Measurements from ENCODE around the gene INSYN2B. TPM values are rescaled to one million over a fixed set of nuclear protein-coding genes. Genes with fewer than 3 reads are reported as not detected.

The INSYN2B gene
- total and polyA plus RNA-seq, 2 of the 4 experiments (the other 2 are of a cell fraction): 9.1 to 33.5 TPM

DNA sequence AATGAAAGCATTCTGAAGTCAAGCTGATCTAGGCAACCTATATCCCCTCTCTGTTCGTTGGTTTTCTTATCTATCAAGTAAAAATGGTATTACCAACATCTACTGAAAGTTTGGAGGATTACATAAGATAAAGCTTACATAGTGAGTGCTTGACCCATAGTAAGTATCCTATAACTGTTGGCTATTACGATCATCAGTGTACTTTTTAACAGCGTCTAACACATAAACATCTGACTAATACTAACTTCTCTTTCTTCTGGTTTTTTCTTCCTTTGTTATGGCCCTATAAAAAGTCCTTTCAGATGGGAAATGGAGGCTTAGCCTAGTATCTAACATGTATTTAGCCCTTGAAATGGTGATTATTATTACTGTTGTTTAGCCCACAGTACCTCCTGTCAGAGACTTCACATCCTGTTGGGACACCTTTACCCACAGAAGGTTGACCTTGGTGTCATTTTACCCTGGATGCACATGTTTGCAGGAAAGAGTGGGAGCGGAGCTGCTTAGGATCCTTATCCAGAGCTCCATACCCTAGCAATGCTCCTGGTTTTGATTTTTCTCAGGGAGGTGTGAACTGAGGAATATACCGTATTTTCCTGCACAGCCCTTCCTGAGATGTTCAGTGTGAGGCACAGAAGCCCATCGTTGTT lies 6.0 kb downstream of the INSYN2B start:
- POLR2A ChIA-PET (ENCODE audit: unreplicated experiment): no interaction called here
- peak overlapping the region; percentile 40; the same call in 1 of the 2 replicates for H4K5ac ChIP-seq (ENCODE audit: low read depth, low read length)
- H4K8ac ChIP-seq (ENCODE audit: low read depth in 2 of 2, low read length in 2 of 2): peak overlapping the region; percentile 45 to 69; a peak in 3 of 4 replicates
- intact Hi-C loops (cut with micrococcal nuclease) (no loop called here), in situ Hi-C loops (cut with MboI; ENCODE audit: low sequenced_read_pairs) (no loop called here), dilution Hi-C loops (cut with HindIII; ENCODE audit: low sequenced_read_pairs, unreplicated experiment) (no loop called here)
- peak overlapping the region; percentile 46; the same call in 1 of the 2 replicates for H3K4me2 ChIP-seq (ENCODE audit: low read depth, low read length)
- no peak overlapping the region for H2AFZ ChIP-seq (replicated peaks; ENCODE audit: low read length, poor library complexity)
- H3K9me3 ChIP-seq (ENCODE audit: control insufficient read depth, insufficient read depth, low read length): no peaks in the 10 kb centered on the region
- H2BK120ac ChIP-seq (ENCODE audit: low read depth, low read length): peak overlapping the region; percentile 84
- DNase-seq: peak; percentile 66
- TF ChIP-seq NFE2L2 (IDR thresholded peaks at IDR 0.05; ENCODE audit: low read depth, low read length): no peak
- TF ChIP-seq, protein P1, sequence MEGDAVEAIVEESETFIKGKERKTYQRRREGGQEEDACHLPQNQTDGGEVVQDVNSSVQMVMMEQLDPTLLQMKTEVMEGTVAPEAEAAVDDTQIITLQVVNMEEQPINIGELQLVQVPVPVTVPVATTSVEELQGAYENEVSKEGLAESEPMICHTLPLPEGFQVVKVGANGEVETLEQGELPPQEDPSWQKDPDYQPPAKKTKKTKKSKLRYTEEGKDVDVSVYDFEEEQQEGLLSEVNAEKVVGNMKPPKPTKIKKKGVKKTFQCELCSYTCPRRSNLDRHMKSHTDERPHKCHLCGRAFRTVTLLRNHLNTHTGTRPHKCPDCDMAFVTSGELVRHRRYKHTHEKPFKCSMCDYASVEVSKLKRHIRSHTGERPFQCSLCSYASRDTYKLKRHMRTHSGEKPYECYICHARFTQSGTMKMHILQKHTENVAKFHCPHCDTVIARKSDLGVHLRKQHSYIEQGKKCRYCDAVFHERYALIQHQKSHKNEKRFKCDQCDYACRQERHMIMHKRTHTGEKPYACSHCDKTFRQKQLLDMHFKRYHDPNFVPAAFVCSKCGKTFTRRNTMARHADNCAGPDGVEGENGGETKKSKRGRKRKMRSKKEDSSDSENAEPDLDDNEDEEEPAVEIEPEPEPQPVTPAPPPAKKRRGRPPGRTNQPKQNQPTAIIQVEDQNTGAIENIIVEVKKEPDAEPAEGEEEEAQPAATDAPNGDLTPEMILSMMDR (conservative IDR thresholded peaks at IDR 0.05; ENCODE audit: low read depth, low read length): no peak
- H3K27me3 ChIP-seq (ENCODE audit: control insufficient read depth, insufficient read depth, low read length): no peaks in the 10 kb centered on the region
- H3K9me1 ChIP-seq (ENCODE audit: insufficient read depth, low read length): peaks cover 19% of the 10 kb centered on the region
- no peak overlapping the region for H3K9ac ChIP-seq (ENCODE audit: low read depth, low read length)
- H2BK5ac ChIP-seq (ENCODE audit: low read depth, low read length, poor library complexity, severe bottlenecking): peak overlapping the region; percentile 67
- CTCF ChIA-PET: no interaction called here
- H3K23ac ChIP-seq (ENCODE audit: low read depth, low read length): peak overlapping the region; percentile 72; the same call in 1 of the 2 replicates
- peak overlapping the region; percentile 65 for H3K14ac ChIP-seq (replicated peaks; ENCODE audit: low read depth, low read length)
- peak overlapping the region; percentile 83; the same call in 2 of the 3 replicates for H2BK15ac ChIP-seq (ENCODE audit: low read depth, low read length)
- H2BK20ac ChIP-seq (ENCODE audit: low read depth, low read length): peak overlapping the region; percentile 90
- no peaks in the 10 kb centered on the region for H4K20me1 ChIP-seq (ENCODE audit: insufficient read depth, low read length)
- H3K36me3 ChIP-seq (ENCODE audit: control insufficient read depth, insufficient read depth, low read length): no peaks in the 10 kb centered on the region
- WGBS, 2 experiments (ENCODE audit: extremely low coverage in 2 of 2, insufficient read length in 1 of 2): no CpG with 5 or more reads among the region's 6 CpGs
- H3K4me1 ChIP-seq (ENCODE audit: control insufficient read depth, insufficient read depth, low read length): peaks cover 32% of the 10 kb centered on the region
- no peak overlapping the region for H2AK9ac ChIP-seq (replicated peaks; ENCODE audit: low read depth, low read length, poor library complexity)
- peak overlapping the region; percentile 36; the same call in 1 of the 2 replicates for H3K27ac ChIP-seq (ENCODE audit: insufficient read depth, low read length)
- H3K56ac ChIP-seq (ENCODE audit: extremely low read depth, insufficient read depth, low read length): 0 out of 2 replicates have a peak overlapping the region, but pooled peaks have one; percentile 24
- ATAC-seq (ENCODE audit: low read depth): no peak
- H3K18ac ChIP-seq (ENCODE audit: low read depth, low read length): peak overlapping the region; percentile 65
- no TSS peak for BruUV-seq (replicated peaks)
- peak overlapping the region; percentile 39; the same call in 1 of the 2 replicates for H2AK5ac ChIP-seq (ENCODE audit: low read depth, low read length)
- peak overlapping the region; percentile 61 for H4K91ac ChIP-seq (ENCODE audit: insufficient read depth, low read depth, low read length)
- H3K4me3 ChIP-seq (ENCODE audit: insufficient read depth, low read depth, low read length): no peak overlapping the region
- H3K79me1 ChIP-seq (ENCODE audit: low read depth in 1 of 2, low read length in 2 of 2): peaks cover 33 to 76% of the 10 kb centered on the region in 2 experiments
- peak overlapping the region; percentile 78 for H3K4ac ChIP-seq (ENCODE audit: low read depth, low read length)
